Sciatic nerve (tissue), 2 donors: ENCODE data around the gene KCNC1. TPM values are rescaled to one million over a fixed set of nuclear protein-coding genes. Genes with fewer than 3 reads are reported as not detected.

Experiments
- ATAC-seq: fragments of 200-7000 bp; cut with Tn5 transposase; one replicate; pipeline ENCODE4 v1.9.1; 2020; ENCODE audit warnings: mild to moderate bottlenecking, moderate library complexity
- DNase-seq: peaks from one replicate; pipeline ENCODE4 v3.0.0-alpha.2; 2020; ENCODE audit warnings: low spot score
- intact Hi-C: fragments of 100-400 bp; cut with DNase I; formaldehyde crosslinking; loops from one replicate; pipeline ENCODE4 v1.14.2; 2022
- total RNA-seq: library from RNA; stranded (reverse); fragmentation: NEBNext Ultra II Directional; extraction: Animal tissue kit (Norgen Biotek cat#: 25700); gene quantifications from one replicate; pipeline ENCODE4 v1.2.1, GENCODE V29; 2021
- donor health status: DM: no; HTN: no; CAD: no.
- donor health status: DM: no; HTN: no; CAD: no.

KCNC1 gene
- total RNA-seq, 1 donor from 2014 or later: not detected

- peak; percentile 31 for DNase-seq
- ATAC-seq: no peak
- intact Hi-C loops: no loop called here
Measured at GRCh38 chr11:17779861-17780594, 45.4 kb downstream of the KCNC1 start.

- DNase-seq: no peak
- intact Hi-C loops: no loop called here
- no peak for ATAC-seq
Measured at GRCh38 chr11:17780668-17781067, 46.1 kb downstream of the KCNC1 start.

GRCh38 chr11:17781221-17781620 is 46.6 kb downstream of the KCNC1 start:
- intact Hi-C loops: no loop called here
- no peak for ATAC-seq
- DNase-seq: peak; percentile 23

DNA sequence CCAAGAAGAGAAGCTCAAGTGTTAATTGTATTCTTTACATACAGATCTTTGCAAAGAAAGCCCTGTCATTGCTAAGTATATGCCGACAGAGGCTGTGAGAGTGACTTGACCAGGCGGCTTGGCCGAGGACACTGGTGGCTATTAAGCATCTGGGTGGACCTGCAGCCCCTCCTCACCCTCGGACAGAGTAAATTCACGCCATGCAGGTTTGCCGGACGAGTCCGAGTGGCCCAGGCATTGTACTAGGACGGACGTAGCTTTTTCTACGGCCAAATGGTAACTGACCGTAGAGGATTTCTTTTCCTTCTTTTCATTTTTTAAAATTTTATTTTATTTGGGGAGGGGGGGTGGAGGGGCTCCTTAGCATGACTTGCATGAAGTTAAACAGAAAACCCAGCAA is 47.0 kb downstream of the KCNC1 start:
- intact Hi-C loops: no loop called here
- DNase-seq: peak; percentile 9
- ATAC-seq: no peak

- ATAC-seq (no peak), DNase-seq (no peak)
- intact Hi-C loops: no loop called here
Measured at GRCh38 chr11:17782145-17782544, 47.6 kb downstream of the KCNC1 start.

DNA sequence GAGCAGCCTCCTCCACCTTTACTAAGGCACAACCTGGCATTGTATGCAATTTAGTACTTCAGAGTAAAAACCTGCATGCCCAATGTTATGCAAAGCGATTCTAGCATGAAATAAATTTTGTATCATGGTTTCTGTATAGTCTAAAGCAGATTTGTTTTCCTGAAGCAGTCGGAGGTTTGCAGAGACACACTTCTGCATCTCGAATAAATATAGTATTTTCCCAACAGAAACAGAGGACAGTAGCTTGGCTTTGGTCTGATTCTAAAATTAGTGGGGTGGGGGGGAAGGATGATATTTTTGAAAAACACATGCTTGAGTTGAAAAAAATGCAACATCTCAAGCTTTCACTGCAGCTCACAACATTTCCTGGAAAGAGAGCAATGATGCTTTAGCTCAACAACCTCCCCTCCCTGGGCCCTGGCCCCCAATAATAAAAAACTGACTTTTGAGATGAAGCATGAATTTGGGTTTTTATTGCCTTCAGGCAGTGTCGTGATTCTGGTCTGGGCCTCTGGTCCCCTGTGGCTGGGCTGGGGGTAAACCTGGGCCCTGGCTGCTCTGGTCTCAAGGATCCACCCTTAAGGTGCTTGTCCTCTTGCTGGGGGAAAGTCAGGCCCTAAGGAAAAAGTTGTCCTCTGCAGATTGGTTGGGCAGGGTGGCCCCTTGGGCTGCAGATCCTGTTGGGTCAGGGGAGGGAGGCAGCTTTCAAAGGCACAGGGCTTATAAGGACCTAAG is 48.2 kb downstream of the KCNC1 start:
- DNase-seq (no peak), ATAC-seq (no peak)
- intact Hi-C loops: no loop called here

- intact Hi-C loops: no loop called here
- ATAC-seq (no peak), DNase-seq (no peak)
Measured at GRCh38 chr11:17783878-17784277, 49.3 kb downstream of the KCNC1 start.

GRCh38 chr11:17786824-17787525 is 52.4 kb downstream of the KCNC1 start:
- intact Hi-C loops: no loop called here
- DNase-seq (no peak), ATAC-seq (no peak)

GRCh38 chr11:17788084-17788483 is 53.5 kb downstream of the KCNC1 start:
- DNase-seq: no peak
- no peak for ATAC-seq
- intact Hi-C loops: no loop called here

DNA sequence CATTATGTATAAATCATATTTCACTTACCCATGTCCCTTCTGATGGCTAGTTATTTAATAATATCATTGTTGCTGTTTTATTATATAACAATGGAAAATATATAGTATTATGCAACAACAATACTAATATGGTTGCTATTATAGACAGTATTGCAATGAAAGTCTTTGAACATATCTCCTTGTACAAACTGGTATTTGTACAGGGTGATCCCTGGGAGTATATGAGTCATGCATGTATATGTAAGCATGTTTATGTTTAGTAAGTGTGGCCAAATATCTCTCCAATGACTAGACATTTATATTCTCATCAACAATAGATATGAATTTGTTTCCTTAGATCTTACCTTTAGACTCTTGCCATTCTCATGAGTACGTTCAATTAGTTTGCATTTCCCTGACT is 55.9 kb downstream of the KCNC1 start:
- intact Hi-C loops: no loop called here
- ATAC-seq (no peak), DNase-seq (no peak)

- DNase-seq: no peak
Measured at GRCh38 chr11:17791144-17791543, 56.6 kb downstream of the KCNC1 start.

GRCh38 chr11:17792161-17792560 is 57.6 kb downstream of the KCNC1 start:
- ATAC-seq: no peak
- DNase-seq: no peak
- intact Hi-C loops: no loop called here

More at GRCh38 chr11:17791144-17791543, 56.6 kb downstream of the KCNC1 start:
- intact Hi-C loops: no loop called here
- no peak for ATAC-seq

DNA sequence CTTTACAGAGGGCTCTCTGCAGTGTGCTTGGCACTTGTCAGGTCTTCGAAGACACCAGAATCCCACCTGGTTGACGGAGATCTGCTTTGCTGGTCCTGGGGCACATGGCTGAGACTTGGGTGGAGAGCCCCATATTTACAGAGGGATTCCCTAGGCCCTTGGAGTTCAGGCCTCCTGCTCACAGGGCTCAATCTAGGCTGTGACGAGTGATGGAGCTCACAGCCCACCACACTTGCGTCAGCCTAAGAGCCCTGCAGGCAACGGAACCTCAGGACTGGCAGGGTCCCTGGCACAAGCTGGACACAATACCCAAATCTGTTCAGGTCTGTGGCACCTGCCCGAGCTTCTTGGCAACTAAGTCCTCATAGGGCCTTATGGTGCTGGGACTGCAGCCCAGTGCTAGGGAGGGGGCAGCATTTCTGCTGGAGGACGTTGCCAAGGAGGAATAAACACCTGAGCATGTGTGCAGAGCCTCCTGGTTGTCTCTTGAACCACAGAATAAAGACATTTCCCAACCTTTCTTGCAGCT is 59.1 kb downstream of the KCNC1 start:
- ATAC-seq: no peak
- intact Hi-C loops: no loop called here
- no peak for DNase-seq

GRCh38 chr11:17794981-17795380 is 60.4 kb downstream of the KCNC1 start:
- no peak for DNase-seq
- intact Hi-C loops: no loop called here
- ATAC-seq: no peak

GRCh38 chr11:17796154-17796553 is 61.6 kb downstream of the KCNC1 start:
- no peak for DNase-seq
- ATAC-seq: no peak
- intact Hi-C loops: no loop called here

- ATAC-seq (no peak), DNase-seq (no peak)
- intact Hi-C loops: no loop called here
Measured at GRCh38 chr11:17798253-17798652, 63.7 kb downstream of the KCNC1 start.

DNA sequence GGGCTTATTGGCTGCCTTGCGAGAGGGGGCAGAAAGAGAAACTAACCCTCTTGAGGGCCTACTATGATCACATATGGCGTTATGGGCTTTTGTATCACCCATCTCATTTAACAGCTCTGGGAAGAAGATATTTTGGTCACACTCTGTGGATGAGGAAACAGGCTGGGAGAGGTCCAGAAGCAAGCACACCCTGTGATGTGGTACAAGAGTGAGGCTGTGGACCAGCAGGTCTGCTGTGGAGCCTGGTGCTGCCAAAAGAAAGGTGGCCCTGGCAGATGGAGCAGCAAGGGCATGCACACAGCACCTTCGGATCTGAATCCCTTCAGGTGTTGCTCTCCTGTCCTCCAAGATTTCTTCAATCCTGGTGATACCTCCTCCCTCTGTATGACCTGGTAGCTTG is 64.1 kb downstream of the KCNC1 start:
- DNase-seq (no peak), ATAC-seq (no peak)
- intact Hi-C loops: no loop called here

DNA sequence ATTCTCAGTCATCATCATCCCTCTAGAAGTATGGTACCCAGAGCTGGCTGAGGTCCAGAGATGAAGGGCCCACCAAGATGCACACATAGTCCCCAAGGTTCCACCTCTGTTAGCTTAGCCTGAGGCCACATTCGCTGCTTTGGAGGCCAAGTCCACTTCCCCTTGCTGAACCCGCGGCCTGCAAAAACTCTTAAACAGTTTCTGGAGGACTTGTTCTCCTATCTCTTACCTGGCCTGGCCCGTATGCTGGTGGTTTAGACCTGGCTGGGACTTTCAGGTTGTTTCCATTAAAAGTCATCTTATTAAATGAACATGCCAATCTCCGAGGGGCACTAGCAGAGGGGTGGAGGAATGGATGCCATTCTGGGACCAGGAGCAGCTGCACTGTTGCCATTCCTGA is 64.6 kb downstream of the KCNC1 start:
- DNase-seq (no peak), ATAC-seq (no peak)
- intact Hi-C loops: no loop called here

DNA sequence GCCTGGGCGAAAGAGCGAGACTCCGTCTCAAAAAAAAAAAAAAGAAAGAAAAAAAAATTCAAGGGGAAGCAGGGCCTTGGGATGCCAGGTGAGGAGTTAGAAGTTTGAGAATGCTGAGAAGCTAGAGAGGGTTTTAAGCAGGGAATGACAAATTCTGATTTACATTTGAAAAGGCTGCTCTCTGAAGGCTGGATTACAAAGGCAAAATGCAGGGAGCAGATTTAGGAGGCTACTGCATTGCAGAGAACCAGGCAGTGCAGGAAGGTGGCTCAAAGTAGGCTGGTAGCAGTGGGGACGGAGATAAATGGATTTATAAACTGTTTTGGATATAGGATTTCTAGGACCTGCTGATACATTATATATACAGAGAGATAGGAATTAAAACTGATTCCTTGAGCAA is 66.6 kb downstream of the KCNC1 start:
- ATAC-seq (no peak), DNase-seq (no peak)
- intact Hi-C loops: no loop called here

GRCh38 chr11:17802491-17802890 is 67.9 kb downstream of the KCNC1 start:
- no peak for ATAC-seq
- DNase-seq: no peak
- intact Hi-C loops: no loop called here
